GM12801 (cell line): ENCODE results near the gene GLRA3.

Experiments used
- TF ChIP-seq, protein P1 (sequence below): IDR thresholded peaks from one replicate; pipeline ENCODE4 v1.5.1; 2011; ENCODE audit warnings: control low read depth; ENCODE audit not compliant: insufficient read length; ENCODE audit errors: extremely low read depth

The GLRA3 gene

GRCh38 chr4:174611792-174612191 is 217.3 kb downstream of the GLRA3 start:
- TF ChIP-seq, protein P1, sequence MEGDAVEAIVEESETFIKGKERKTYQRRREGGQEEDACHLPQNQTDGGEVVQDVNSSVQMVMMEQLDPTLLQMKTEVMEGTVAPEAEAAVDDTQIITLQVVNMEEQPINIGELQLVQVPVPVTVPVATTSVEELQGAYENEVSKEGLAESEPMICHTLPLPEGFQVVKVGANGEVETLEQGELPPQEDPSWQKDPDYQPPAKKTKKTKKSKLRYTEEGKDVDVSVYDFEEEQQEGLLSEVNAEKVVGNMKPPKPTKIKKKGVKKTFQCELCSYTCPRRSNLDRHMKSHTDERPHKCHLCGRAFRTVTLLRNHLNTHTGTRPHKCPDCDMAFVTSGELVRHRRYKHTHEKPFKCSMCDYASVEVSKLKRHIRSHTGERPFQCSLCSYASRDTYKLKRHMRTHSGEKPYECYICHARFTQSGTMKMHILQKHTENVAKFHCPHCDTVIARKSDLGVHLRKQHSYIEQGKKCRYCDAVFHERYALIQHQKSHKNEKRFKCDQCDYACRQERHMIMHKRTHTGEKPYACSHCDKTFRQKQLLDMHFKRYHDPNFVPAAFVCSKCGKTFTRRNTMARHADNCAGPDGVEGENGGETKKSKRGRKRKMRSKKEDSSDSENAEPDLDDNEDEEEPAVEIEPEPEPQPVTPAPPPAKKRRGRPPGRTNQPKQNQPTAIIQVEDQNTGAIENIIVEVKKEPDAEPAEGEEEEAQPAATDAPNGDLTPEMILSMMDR: no peak

DNA sequence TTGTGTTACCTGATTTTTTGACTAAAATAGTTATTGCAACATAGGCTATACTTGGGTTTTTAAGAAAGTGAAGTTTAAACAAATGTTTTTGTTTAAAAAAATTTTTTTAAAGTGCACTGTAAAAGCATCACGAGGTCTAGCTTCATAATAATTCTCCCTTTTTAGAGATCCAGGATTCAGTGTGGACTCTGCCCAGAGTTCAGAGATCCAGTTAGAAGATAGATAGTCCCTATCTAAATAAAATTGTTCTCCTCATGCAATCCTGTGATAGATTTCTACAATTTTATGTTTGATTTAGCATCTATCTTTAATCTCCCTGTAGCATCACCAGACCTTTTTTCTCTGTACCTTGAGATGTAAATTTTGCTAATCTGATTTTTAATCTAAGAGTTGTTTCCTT is 221.3 kb downstream of the GLRA3 start:
- TF ChIP-seq, protein P1: no peak

GRCh38 chr4:174604198-174604597 is 224.8 kb downstream of the GLRA3 start:
- TF ChIP-seq, protein P1: no peak

- TF ChIP-seq, protein P1: no peak
These were observed 228.7 kb downstream of the GLRA3 start for GRCh38 chr4:174600391-174600790.

DNA sequence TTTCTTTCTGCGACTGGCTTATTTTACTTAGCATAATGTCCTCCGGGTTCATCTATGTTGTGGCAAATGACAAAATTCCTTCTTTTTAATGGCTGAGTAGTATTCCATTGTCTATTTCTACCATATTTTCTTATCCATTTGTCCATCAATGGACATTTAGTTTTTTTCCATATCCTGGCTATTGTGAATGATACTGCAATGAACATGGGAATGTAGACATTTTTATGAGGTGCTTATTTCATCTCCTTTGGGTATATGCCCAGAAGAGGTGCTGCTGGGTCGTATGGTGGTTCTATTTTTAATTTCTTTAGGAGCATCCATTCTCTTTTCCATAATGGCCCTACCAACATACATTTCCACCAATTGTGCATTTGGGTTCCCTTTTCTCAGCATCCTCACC is 230.2 kb downstream of the GLRA3 start:
- TF ChIP-seq, protein P1: no peak

DNA sequence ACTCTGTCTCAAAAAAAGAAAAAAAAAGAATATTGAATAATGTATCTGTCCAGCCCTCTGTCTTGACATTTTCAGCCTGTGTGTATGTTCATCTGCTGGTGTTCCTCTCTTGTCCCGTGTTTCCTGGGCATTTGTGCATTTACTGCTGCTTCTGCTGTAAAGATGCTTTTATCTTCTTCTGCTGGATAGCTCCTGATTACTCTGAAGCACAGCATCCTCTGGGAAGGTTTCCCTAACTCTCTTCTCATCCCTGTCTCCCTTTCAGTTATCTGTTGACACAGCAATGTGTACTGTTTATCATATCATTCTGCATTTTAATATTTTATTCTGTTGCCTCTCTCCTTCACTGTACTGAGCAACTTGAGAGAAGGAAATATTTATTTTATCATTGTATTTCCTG is 232.5 kb downstream of the GLRA3 start:
- TF ChIP-seq, protein P1: no peak

DNA sequence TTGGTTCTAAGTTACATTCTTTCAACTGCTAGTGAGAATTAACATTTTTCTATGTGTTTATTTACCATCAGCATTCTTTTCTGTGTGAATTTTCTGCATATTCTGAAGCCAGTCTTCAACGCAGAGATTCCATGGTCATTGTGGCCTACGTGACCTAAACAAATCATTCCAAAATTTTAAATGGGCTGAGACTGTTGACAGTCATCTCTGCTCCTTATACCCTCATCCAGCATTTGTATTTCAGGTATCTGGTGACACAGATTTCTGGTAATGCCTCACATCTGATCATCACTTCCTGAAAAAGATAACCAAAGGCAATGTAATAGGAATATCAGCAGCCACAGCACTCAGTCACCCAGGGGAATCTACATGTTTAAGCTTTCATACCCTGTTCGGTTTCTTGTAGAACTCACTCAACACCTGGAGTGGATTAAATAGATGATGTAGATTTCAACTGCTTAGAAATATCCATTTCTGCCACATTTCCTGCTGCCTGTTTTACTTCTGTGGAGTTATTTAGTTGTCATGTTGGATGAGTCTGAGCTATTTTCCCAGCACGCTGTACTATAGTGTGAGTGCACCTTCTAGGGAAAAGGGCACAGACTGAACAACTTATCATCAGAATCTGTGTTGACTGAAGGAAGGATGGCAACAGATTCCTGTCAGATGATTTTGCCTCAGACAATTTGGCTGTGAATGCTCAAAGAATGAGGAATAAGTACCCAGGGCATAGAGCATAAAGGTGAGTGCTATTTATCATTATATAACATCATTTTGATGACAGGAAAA is 233.7 kb downstream of the GLRA3 start:
- TF ChIP-seq, protein P1: no peak

- TF ChIP-seq, protein P1: no peak
These were observed 235.3 kb downstream of the GLRA3 start for GRCh38 chr4:174593701-174594100.
